Activated T-cell treated with anti-CD3 and anti-CD28 coated beads, Interleukin-2, amount 50 U/mL, for 1 hour (primary cell): ENCODE results near the gene FHOD3.

Source experiments
- DNase-seq: peaks from one replicate; pipeline ENCODE4 v3.0.0-alpha.2; 2020

The FHOD3 gene

DNA sequence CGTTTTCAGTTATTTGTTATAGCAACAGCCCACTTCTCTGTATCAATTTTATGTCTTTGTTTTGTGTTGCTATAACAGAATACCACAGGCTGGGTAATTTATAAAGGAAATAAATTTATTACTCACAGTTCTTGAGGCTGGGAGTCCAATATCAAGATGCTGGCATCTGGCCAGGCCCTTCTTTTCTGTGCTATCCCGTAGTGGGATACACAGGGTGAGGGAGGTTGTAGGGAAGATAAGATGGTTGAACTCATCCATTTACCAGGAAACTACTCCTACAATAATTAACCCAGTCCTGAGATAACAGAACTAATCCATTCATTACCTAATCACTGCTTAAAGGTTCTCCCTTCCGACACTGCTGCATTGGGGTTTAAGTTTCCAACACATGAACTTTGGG is 310.6 kb downstream of the FHOD3 start:
- no peak for DNase-seq

DNA sequence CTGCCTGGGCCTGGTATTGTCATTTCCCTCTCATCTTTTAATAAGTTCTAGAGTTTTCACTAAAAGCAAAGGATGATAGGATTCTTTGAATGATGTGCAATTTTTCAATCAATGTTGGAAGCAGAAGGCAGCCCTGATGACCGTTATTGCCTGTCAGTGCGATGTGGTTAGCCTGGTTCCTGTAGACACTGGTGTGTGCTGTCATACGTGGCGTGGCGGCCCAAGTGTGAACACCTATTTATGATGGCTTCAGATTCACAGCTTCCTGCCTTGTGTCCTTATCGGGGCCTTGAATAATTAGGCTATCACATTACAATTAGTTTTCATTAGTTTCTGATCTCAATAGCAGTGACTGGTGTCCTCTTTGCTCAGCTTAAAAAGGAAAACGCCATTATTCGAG is 312.7 kb downstream of the FHOD3 start:
- DNase-seq: no peak

DNA sequence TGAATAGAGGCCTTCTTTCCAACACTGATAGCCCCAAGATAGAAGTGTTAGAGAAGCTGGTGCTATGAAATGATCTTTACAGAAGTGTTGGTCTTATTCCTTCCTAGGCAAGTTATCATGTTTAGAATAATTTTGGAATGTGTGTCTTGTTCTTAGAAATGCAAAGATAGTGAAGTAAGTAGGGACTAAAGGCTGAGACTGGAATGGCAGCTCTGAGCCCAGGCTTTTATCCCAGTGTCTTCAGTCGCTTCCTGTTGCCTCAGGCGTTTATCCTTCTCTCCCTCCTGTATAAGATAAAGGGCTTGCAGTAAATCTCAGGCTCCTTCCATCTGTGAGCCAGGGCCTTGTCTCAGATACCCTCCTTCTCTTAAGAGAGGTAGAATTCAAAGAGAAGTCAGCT is 313.1 kb downstream of the FHOD3 start:
- no peak for DNase-seq

DNA sequence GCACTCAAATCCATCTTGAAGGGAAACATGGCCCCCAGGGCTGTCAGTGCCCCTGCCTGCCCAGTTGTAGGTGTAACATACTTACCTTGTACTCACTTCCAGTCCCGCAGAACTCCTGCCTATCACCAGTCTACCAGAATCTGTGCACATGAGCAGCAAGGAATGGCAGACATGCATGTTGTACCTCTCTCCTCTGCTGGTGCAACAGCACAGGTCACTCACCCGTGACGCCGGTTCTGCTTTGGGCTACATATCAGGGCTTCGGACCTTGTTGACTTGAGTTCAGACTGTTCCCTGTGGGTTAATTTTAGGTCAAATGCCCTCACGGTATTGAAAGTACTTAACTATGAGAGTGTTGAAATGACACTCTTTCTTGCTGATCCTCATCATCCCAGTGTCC is 315.6 kb downstream of the FHOD3 start:
- DNase-seq: no peak

DNA sequence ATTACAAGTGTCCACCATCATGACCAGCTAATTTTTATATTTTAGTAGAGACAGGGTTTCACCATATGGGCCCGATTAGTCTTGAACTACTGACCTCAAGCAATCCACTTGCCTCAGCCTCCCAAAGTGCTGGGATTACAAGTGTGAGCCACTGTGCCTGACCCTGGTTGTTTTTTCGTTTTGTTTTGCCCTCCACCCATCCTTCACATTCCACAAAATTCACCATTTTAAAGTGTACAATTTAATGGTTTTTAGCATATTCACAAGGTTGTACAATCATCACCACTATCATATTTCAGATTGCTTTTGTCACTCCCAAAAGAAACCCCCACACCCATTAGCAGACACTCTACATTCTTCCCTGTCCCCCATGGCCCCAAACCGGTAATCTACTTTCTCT is 316.3 kb downstream of the FHOD3 start:
- no peak for DNase-seq

DNA sequence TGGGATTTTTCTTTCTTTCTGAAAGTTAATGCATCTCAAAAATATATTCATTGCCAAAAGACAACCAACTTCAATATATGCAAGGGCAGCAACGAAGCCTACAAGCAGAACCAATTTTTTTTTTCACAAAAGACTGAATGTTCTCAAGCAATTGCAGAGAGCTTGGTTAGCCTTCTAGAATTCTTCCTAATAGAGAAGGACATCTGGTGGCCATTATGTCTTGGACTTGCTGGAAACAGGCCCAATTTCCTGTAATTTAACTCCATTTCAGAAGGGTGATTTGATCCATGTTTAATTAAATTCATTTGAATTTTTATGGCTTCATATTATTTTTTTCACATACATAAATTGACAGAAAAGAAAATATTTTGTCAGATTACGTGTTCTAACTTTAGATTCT is 323.3 kb downstream of the FHOD3 start:
- DNase-seq: no peak

DNA sequence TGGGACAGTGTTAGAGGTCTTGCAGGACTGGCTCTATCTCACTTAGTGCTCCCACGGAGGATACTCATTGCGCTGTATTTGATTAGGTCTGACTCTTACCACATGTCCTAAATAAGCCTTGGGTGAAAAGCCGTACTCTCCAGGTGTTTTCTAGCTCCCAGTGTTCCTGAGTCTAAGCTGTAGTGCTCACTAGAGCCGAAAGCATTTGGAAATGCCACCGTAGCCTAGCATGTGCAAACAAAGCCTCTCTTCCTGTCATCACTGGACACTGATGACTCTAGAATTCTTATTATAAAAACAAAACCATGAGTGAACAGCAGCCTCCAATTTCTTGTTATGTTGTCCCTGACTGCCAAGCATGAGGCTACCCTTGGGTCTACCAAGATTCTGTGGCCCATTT is 325.1 kb downstream of the FHOD3 start:
- no peak for DNase-seq

DNA sequence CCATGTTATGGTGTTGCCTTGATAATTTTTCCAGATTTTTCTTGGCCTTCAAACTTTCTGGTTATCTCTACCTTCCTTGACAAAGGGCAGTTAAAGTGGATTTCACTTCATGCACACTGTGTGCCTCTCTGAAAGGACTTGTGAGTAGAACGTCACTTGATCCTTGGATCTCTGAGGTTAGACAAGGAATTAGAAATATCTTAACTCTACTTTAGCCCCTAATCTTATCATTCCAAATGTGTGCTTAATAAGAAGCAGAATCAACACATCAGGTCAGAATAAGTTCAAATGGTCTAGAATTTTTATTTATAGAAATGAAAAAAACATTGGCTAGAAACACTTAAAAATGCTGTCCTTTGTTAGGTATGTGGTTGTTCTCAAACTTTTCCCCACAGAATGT is 325.6 kb downstream of the FHOD3 start:
- DNase-seq: no peak

DNA sequence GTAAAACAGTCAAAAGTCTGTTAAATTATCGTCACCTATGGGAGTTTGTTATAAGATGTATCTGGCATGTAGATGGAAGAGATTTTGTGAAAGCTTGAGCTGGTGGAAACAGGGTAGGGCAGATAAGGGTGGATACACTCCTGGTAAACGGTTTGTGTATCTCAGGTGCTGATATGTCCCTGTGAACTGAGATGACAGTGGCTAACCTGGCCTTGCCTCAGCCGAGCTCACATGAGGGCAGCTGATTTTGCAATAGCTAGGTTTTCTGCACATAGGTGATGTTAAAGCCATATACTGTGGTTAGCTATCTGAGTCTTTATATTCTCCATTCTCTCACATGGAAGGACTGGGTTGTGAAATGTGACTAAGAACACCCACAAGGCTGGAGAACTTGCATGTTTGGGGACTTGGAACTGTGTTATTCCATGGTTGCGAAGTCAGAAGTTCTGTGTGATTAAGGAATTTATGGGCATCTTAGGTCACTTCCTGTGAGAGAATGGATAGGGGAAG is 326.2 kb downstream of the FHOD3 start:
- no peak for DNase-seq

DNA sequence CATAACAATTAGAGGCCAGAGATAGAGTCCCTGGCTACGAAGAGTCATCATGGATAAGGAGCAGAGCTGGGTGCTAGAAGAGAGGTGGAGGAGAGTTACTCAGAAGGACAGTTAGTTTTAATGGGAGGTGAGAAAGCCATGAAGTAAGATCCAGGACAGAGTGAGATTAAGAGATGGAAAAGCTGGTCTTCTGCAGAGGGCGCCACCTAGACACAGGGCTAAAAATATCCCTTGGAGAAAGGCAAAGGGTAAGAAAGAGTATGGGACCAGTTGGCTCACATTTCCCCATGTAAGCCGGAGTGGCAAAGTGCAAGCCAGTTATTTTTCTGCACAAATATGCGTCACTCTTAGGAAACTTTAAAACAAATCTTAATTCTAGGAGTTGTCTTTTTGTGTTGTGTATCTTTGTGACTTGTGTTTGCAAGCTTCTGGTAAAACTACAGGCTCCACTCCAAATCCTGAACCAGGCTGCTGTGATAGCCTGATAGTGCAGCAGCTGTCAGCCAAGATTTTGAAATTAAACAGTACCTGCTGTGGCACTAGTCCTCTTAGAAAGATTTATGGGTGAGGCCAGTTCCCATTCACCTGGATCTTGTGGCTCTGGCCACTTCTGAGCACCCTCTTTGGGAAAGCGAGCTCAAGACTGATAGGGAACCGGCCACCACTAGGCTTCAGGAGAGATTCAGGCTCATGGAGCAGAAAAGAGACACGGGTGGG is 327.1 kb downstream of the FHOD3 start:
- no peak for DNase-seq

DNA sequence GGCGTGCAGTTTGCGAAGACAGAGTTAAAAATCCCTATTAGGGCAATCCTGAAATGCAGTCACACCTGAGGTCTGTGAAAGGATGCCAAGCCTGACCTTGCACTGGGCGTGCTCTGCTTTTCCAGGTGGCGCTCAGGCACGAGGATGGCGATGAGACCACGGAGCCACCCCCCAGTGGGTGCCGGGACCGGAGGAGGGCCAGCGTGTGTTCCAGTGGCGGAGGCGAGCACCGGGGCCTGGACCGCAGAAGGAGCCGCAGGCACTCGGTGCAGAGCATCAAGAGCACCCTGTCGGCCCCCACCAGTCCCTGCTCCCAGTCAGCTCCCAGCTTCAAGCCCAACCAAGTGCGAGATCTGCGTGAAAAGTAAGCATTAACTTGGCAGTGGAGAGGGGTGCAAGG is 327.9 kb downstream of the FHOD3 start:
- DNase-seq: no peak

DNA sequence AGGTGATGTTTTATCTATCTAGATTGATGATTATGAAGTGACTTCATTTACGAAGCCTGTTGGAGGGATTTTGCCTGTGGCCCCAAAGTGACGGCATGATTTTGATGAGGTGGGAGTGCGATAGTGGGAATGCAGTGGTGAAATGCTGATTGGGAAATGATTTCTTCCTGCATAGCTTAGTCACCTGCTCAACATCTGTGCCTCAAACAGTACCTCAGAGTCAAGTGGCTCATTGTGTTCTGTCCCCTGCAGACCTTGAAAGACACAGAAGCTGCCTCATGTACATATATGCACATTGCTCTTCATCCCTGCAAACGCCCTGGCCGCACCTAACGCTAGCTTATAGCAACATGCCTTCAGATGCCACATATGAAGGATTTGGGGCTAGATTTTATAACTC is 330.1 kb downstream of the FHOD3 start:
- no peak for DNase-seq

DNA sequence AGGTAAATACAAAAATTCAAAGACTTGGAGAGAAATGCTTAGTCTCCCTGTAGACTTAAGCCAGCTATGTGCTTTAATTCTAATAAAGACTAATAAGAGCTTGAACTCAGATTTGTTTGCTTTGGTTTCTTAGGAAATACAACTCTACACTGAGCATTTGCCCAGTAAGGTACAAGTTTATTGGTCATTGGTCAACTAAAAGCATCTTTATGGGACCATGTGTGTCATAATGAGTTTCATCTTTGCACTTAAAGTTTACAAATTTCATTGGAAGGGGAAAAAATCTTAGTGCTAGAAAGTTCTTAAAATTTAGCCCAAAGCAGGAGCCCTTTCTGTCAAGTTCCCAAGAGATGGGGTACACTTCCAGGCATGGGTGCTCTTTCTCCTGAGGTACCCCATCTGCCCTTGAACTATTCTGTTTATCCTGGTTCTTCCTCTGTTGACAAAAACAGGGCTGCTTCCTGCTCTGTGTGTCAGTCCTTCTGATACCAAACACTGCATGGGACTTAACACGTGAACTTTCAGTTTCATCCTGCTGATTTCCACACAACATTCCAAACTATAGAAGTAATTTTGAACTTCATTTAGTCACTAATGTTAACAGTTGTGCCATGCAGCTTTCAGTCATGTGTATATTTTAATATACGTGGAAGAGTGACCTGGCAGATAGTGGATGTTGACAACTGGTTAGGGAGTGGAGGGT is 331.1 kb downstream of the FHOD3 start:
- DNase-seq: no peak

DNA sequence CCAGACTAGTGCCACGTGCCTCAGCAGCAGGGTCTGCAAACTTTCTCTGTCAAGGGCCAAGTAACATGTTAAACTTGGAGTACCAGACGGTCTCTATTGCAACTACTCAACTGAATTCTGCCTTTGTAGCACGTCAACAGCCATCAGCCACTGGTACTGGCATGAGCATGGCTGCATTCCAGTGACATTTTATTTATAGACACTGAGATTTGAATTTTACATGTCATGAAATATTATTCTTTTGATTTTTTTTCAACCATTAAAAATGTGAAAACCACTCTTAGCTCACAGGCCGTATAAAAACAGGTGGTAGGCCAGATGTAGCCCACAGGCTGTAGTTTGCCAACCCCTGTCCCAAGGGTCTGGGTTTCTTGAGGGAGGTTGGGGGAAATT is 331.6 kb downstream of the FHOD3 start:
- DNase-seq: no peak

DNA sequence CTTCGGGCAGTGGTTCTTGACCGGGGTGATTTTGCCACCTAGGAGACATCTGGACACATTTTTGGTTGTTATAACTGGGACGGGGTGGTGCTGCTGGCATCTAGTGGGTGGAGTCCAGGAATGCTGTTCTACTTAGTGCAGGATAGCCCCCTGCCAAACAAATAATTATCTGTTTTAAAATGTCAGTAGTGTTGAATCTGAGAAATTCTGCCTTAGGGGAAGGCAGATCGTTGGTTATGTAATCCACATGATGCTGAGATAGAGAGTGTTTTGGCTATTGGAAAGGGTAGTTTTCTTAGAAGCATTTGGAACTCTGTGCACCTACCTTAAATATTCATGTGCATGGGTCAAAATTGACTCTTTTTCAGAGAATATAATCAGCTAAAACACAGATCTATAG is 332.3 kb downstream of the FHOD3 start:
- DNase-seq: no peak

DNA sequence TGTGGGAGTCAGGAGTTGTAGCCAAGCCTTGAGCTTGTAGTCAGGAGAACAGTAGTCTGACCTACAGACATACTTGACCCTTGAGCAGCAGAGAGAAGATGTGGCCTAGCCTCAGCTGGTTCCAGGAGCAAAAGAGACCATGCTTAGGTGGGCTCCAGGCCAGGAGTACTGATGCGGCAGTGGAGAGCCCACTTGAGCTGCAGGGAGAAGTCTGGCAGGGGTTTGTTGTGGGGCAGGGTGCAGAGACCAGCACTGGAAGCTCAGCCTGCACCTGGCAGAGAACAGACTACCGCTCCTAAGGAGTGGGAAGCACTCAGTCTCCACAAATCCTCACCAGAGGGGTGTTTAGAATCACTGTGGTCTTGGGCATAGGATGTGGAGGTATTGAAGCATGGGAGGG is 333.4 kb downstream of the FHOD3 start:
- no peak for DNase-seq

DNA sequence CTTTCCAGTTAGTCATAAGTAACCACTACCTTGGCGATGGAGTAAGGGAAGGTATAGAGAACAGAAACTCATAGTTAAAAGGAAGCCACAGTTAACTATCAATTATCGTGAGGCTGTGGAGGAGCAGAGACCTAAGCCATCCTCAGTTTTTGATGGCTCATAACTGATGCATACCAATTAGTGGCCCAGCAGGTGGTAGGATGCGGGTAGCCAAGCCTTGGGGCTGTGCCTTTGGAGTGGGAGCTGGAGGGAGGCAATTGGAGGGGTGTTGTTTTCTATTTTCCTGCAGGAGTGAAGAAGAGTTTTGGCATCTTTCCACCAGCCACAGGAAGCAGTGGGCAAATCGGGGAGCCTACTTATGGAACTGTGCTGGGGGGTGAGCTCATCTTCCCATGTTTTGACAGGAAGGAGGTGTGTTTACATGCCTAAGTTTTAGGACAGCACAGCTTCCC is 336.5 kb downstream of the FHOD3 start:
- DNase-seq: no peak

DNA sequence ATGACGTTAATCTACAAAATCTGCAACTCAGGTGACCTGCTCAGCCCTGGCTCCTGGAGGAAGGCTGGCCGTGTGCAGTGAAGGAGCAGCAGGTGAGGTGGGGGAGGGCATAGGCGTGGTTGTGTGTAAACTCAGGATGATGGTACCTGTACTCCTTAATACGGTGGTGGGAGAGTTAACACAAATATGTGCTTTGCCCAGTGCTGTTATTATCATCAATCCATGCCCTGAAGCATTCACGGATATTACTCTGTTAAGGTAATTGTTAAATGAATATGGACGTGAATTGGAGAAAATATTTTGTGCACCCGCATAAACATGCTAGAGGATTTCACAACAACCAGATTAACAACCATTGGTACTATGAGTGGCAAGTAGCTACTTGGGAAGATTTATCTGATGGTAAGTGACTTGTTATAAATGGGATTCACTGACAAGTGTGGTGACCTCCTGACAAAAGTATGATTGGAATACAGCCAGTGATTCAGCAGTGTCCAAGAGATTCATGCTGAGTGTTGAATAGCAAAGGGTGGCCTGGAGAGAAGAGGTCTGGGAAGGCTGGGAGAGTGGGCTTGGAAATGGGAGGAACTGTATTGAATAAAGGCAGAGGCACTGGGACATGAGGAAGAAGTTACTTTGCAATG is 337.2 kb downstream of the FHOD3 start:
- DNase-seq: no peak

DNA sequence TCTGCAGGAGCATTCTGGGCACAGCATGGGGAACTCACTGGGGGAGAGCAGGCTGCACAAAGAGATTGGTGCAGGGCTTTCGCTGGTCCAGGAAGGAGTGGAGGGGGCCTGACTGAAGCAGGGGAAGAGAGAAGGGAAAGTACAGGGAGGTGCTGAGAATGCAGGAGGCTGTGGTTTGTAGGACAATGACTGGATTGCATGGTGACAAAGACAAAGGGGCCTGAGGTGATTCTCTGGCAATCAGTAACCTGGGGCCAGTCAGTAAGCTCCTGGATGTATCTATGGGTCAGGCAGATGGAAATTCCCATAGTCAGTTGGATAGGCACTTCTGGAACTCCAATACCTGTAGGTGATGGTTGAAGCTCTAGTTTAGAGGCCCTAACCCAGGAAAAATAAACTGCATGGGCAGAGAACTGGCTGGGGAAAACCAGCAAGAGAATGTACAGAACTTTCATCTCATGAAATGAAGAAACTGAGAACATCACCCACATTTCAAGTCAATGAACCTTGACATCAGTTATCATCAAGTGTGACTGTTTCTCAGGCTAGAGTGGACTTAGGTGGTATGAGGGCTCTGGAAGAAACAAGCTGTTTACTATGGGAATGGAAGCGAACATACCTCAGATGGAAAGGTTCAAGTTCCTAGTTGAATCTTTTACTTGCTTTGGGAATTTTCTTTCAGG is 338.0 kb downstream of the FHOD3 start:
- no peak for DNase-seq

DNA sequence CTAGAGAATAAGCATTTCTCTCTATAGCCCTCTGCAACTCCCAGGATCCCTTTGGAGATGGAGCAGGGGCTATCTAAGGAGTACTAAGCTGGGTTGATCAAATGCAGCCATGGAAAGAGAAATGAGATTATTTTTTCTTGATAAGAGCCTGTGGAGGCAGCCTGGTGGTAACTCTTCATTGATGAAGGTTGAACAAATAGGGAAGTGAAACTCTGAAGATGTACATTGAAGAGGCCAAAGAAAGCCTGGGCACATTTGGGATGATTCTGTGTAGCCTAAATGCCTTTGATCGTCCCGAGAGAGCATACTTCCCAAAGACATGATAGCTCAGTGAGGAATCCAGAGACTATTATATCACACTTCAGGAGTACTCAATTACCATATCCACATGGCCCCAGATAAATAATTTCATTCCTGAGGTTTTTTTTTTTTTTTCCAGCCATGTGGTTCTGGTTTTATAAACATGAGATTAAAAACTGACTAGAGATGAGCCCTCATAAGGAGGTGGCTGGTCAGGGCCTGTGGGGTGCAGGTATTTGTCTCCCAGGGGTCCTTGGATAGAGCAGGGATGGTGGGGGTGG is 338.8 kb downstream of the FHOD3 start:
- DNase-seq: no peak

DNA sequence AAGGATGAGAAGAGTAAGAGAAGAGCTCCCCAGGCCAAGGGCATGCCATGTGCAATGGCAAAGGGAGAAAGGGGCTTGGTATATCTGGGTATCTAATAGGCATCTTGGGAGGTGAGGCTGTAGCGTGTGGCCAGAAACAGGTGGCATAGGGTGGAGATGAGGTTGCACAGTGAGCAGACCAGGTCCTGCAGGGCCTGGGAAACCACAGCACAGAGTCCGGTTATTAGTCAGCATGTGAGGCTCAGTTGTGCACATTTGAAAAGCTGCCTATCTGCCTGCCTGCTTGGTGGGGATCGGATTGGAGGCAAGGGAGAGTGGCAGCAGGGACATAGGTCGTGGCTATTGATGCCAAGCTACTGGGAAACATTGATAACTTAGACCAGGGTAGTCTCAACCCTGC is 340.7 kb downstream of the FHOD3 start:
- no peak for DNase-seq

DNA sequence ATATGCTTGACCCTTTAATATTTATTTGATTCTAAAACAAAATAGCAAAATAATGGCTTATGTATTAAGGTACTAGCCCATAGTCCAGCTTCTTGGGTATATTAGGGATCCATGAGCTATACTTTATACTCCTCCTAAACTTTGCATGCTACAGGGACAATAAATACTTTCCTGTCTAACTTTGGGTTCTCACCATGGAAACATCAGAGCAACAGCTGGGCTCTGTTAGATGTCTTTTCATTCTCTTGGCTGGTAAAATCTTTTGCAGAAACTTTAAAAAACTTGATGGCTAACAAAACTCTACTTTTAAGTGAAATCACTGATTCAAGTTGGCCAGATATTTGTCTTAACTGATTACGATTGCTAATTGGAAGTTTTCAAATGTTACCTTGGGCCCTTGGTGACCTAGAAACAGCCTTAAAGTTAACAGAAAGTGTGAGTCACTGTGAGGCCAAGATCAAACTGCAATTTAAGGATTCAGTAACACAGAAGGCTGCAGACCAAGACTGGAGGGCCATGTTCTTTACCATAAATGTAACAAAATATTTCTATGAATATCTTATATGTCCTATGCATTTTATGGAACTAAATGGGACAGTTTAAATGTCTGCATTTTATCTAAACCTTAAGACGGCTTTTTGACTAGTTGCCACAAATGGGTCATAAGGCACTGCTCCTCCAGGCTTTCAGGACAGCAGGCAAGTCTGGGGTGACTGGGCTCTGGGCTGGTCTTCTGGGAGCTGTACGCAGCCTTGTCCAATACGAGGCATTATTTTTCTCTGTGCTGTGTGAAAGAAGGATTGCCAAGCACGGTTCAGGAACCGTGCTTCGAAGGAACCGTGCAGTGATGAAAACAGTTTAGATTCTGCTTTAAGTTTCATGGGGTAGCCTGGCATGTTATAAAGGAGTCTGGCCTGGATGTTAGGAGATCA is 342.8 kb downstream of the FHOD3 start:
- DNase-seq: no peak
